GM10266 (cell line): Measurements from ENCODE around the gene DOCK1.

ENCODE experiments used
- DNase-seq: peaks from one replicate; pipeline ENCODE4 v3.0.0; 2012; ENCODE audit errors: extremely low spot score
- CTCF ChIP-seq: IDR thresholded peaks from 2 replicates; pipeline ENCODE4 v1.5.1; 2012; ENCODE audit warnings: mild to moderate bottlenecking, low read depth; ENCODE audit not compliant: control insufficient read depth, insufficient read depth; ENCODE audit errors: missing control alignments

DOCK1 gene

DNA sequence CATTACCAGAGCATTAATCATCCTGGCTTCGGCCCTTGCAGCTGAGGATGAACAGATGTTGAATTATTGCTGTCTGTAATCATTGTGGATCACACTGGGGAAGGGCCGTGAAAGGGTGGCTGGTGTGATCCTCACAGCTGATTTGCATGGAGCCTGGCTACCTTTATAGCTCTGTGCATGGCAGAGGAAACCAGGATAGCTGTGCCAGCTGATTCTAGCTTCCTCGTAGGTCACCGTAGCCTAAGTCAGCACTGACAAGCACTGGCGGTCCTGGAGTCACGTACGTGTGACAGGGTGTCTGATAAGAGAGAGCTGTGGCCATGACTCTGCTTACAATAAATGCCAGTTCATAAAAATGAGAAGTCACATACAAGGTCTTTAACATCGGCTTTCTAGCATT, 214.7 kb downstream of the DOCK1 start:
- DNase-seq, result no peak
- TF ChIP-seq CTCF, result no peak

GRCh38 chr10:127122831-127123230, 217.6 kb downstream of the DOCK1 start:
- no peak for DNase-seq
- TF ChIP-seq CTCF, result no peak

- DNase-seq, result no peak
- TF ChIP-seq CTCF, result no peak
Measured at GRCh38 chr10:127123626-127124025, 218.4 kb downstream of the DOCK1 start.

GRCh38 chr10:127125331-127125730, 220.1 kb downstream of the DOCK1 start:
- no peak for TF ChIP-seq CTCF
- DNase-seq, result no peak

DNA sequence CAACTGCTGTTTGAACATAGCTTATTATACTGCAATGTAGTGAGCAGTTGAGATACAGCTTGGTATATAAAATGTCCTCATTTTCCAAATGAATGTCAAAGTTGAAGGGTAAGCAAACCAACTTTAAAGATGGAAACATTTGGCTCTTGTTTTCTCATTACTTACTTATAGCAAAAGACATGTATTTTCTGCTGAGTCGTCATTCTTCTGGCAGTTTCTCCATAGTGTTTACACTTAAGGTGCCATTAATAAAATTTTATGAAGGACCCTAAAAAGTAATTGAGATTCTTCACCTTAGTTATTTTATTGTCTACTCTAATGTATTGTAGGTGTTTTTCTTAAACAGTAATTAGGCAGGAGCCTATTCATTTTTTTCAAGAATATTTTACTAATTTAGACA, 222.6 kb downstream of the DOCK1 start:
- DNase-seq, result no peak
- no peak for TF ChIP-seq CTCF

- TF ChIP-seq CTCF, result no peak
Measured at GRCh38 chr10:127129104-127129503, 223.9 kb downstream of the DOCK1 start.

DNA sequence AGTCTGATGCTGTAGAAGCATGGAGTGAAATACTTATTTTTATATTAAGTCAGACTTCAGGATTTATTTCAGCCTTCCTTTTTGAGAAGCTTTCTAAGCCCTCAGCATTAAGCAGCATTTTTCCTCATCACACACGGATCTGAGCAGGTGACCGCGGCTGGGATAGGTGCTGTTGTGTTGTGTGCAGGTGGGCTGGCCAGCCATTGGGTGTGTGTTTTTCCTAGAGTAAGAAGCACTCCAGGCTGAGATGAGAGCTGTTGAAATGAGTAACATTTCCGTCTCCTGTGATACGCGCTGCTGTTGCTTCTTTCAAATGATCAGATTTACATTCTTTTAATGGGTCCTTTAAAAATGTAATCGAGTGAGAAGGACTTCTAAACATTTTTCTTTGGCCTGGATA, 227.2 kb downstream of the DOCK1 start:
- TF ChIP-seq CTCF, result no peak
- DNase-seq, result no peak

More at GRCh38 chr10:127129104-127129503, 223.9 kb downstream of the DOCK1 start:
- no peak for DNase-seq

GRCh38 chr10:127133225-127133624, 228.0 kb downstream of the DOCK1 start:
- TF ChIP-seq CTCF, result no peak
- no peak for DNase-seq
